Umbilical cord (tissue), 2 donors: ENCODE measurements around the gene SDS. TPM values are rescaled to one million over a fixed set of nuclear protein-coding genes. Genes with fewer than 3 reads are reported as not detected.
A peak's percentile ranks its signal among the peaks of the same experiment; 100 is the strongest.

Experiments
- DNase-seq: peaks from one replicate; pipeline ENCODE4 v3.0.0-alpha.2; 2015; ENCODE audit warnings: low spot score
- total RNA-seq: library from RNA; depleted of rRNA; stranded (reverse); fragments of >200 nt; gene quantifications from one replicate; pipeline ENCODE4 v1.2.3, GENCODE V29; 2014; ENCODE audit warnings: low replicate concordance; ENCODE audit not compliant: insufficient read depth

SDS gene
- total RNA-seq, result 2.4 TPM

GRCh38 chr12:113403435-113404415 lies at the start of gene SDS:
Gene SDS, minus strand, starts transcription at chr12:113403887. Its CDS starts 4,179 bp downstream, at chr12:113399708.
- DNase-seq, result peak; percentile 60

- DNase-seq, result no peak
Observed at GRCh38 chr12:113453330-113453729, 49.6 kb upstream of the SDS start.

GRCh38 chr12:113452458-113452857 lies 48.8 kb upstream of the SDS start:
- no peak for DNase-seq

- no peak for DNase-seq
Observed at GRCh38 chr12:113449839-113450238, 46.2 kb upstream of the SDS start.

- DNase-seq, result no peak
Observed at GRCh38 chr12:113449299-113449698, 45.6 kb upstream of the SDS start.

GRCh38 chr12:113448873-113449272 lies 45.2 kb upstream of the SDS start:
- no peak for DNase-seq

GRCh38 chr12:113445544-113446171 lies 42.0 kb upstream of the SDS start:
- DNase-seq, result no peak

- DNase-seq, result no peak
Observed at GRCh38 chr12:113443030-113443539, 39.4 kb upstream of the SDS start.

- DNase-seq, result no peak
Observed at GRCh38 chr12:113440947-113441782, 37.5 kb upstream of the SDS start.

- DNase-seq, result no peak
Observed at GRCh38 chr12:113440336-113440735, 36.6 kb upstream of the SDS start.

- peak; percentile 24 for DNase-seq
Observed at GRCh38 chr12:113439606-113440030, 35.9 kb upstream of the SDS start.

- DNase-seq, result no peak
Observed at GRCh38 chr12:113439301-113439597, 35.6 kb upstream of the SDS start.

- DNase-seq, result no peak
Observed at GRCh38 chr12:113438523-113439300, 35.0 kb upstream of the SDS start.

GRCh38 chr12:113437729-113438100 lies 34.0 kb upstream of the SDS start:
- DNase-seq, result no peak

- DNase-seq, result no peak
Observed at GRCh38 chr12:113436993-113437728, 33.5 kb upstream of the SDS start.

- DNase-seq, result no peak
Observed at GRCh38 chr12:113436586-113436985, 32.9 kb upstream of the SDS start.

- no peak for DNase-seq
Observed at GRCh38 chr12:113435367-113435766, 31.7 kb upstream of the SDS start.

GRCh38 chr12:113432986-113433385 lies 29.3 kb upstream of the SDS start:
- no peak for DNase-seq

GRCh38 chr12:113428482-113428881 lies 24.8 kb upstream of the SDS start:
- DNase-seq, result no peak

- no peak for DNase-seq
Observed at GRCh38 chr12:113427882-113428281, 24.2 kb upstream of the SDS start.
